DOHH2 (cell line): ENCODE measurements around the gene BET1L.

Experiments
- EZH2phosphoT487 ChIP-seq: fragments of 200-600 bp; sonication (generic); IDR thresholded peaks from 2 replicates; pipeline ENCODE4 v1.6.1; 2017; ENCODE audit warnings: borderline replicate concordance, mild to moderate bottlenecking, antibody characterized with exemption, low read length, moderate library complexity, mixed read lengths
- TF ChIP-seq, protein P1 (sequence below): fragments of 200-600 bp; sonication (generic); IDR thresholded peaks from one replicate; pipeline ENCODE4 v1.5.1; 2014; ENCODE audit warnings: antibody characterized with exemption, mild to moderate bottlenecking, low read depth, low read length; ENCODE audit not compliant: poor library complexity, severe bottlenecking

DNA sequence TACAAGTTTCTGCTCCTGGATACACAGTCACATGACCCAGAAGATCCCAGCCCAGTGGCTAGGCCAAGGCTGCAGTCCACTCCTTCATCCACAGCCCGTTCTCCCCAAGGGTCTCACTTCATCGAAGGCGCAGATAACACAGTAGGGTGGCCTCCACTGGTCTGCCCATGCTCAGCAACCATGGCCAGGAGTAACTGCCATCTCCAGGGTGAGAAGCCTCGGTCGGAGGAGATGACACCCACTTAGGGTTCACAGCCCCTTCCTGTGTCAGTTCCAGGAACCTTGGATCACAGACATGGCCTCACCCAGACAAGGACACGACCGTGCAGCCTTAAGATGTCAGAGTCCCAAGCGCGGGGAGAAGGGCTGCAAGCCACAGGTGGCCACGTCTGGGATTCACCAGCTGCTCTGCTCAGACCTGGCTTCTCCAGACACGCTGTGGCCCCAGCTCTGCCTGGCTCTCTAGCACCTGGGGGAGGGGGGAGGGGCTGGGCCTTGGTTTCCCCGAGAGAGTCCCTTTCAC, 2.6 kb downstream of the BET1L start:
- TF ChIP-seq, protein P1, sequence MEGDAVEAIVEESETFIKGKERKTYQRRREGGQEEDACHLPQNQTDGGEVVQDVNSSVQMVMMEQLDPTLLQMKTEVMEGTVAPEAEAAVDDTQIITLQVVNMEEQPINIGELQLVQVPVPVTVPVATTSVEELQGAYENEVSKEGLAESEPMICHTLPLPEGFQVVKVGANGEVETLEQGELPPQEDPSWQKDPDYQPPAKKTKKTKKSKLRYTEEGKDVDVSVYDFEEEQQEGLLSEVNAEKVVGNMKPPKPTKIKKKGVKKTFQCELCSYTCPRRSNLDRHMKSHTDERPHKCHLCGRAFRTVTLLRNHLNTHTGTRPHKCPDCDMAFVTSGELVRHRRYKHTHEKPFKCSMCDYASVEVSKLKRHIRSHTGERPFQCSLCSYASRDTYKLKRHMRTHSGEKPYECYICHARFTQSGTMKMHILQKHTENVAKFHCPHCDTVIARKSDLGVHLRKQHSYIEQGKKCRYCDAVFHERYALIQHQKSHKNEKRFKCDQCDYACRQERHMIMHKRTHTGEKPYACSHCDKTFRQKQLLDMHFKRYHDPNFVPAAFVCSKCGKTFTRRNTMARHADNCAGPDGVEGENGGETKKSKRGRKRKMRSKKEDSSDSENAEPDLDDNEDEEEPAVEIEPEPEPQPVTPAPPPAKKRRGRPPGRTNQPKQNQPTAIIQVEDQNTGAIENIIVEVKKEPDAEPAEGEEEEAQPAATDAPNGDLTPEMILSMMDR: no peak
- TF ChIP-seq EZH2phosphoT487: no peak
